Large intestine (tissue), 3 donors: ENCODE measurements around the gene GLCCI1. TPM values are rescaled to one million over a fixed set of nuclear protein-coding genes. Genes with fewer than 3 reads are reported as not detected.

Experiments
- DNase-seq, 2 donors: peaks; one replicate each; pipeline versions ENCODE4 v3.0.0 to v3.0.0-alpha.2; 2013
- H3K27ac ChIP-seq: one replicate; pipeline ENCODE4 v1.5.1; 2013; ENCODE audit warnings: low read length
- H3K27me3 ChIP-seq: 2 replicates; pipeline ENCODE4 v1.6.1; 2013; ENCODE audit warnings: low read length; ENCODE audit not compliant: control insufficient read depth, insufficient read depth
- H3K36me3 ChIP-seq: 2 replicates; pipeline ENCODE4 v1.6.1; 2013; ENCODE audit warnings: low read length; ENCODE audit not compliant: control insufficient read depth, insufficient read depth
- H3K4me1 ChIP-seq: one replicate; pipeline ENCODE4 v1.6.1; 2013; ENCODE audit warnings: low read length; ENCODE audit not compliant: control insufficient read depth, insufficient read depth
- H3K4me3 ChIP-seq: one replicate; pipeline ENCODE4 v1.5.1; 2013; ENCODE audit warnings: low read length
- H3K9me3 ChIP-seq: one replicate; pipeline ENCODE4 v1.6.1; 2013; ENCODE audit warnings: mild to moderate bottlenecking, low read depth, low read length, moderate library complexity; ENCODE audit not compliant: control insufficient read depth
- WGBS: methylation state at CpG from one replicate; pipeline ENCODE4 v1.1.5; 2013; ENCODE audit warnings: low lambda C conversion rate; ENCODE audit not compliant: insufficient coverage; 5-methylcytosine and 5-hydroxymethylcytosine counted together
- polyA plus RNA-seq: library from polyadenylated mRNA; unstranded; fragments of 120-200 nt; gene quantifications from one replicate; pipeline ENCODE4 v1.2.1, GENCODE V29; 2013

Gene GLCCI1
- polyA plus RNA-seq, 1 donor = 13.8 TPM

- no peaks in the 10 kb centered on the region for H3K9me3 ChIP-seq
- no peaks in the 10 kb centered on the region for H3K27me3 ChIP-seq
- H3K27ac ChIP-seq = no peak overlapping the region
- no peak for DNase-seq
- no peaks in the 10 kb centered on the region for H3K4me1 ChIP-seq
- H3K4me3 ChIP-seq = no peak overlapping the region
- no CpG with 5 or more reads among the region's 3 CpGs for WGBS
- H3K36me3 ChIP-seq = peaks cover 6% of the 10 kb centered on the region
Observed at GRCh38 chr7:8113184-8113583, 144.6 kb downstream of the GLCCI1 start.

DNA sequence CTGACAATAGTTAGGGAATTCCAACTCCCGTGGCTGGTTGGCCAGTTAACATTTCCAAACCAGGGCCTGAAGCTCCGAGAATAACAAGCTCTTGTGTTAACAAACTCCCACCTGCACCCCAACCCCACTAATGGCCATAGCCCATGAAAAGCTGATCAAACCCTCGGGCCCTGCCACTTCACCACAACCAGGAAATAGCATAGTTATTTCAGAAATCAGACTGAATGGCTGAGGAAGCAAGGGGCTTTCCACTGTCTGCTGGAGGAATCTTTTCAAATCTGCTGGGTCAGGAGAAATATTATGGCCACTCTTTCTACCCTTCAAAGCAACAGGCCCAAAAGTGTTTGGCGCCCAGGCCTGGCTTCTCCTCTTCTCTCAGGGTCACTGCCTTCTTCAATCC, 145.6 kb downstream of the GLCCI1 start:
- no peak for DNase-seq
- no peaks in the 10 kb centered on the region for H3K4me1 ChIP-seq
- peaks cover 13% of the 10 kb centered on the region for H3K36me3 ChIP-seq
- H3K27ac ChIP-seq = no peak overlapping the region
- no peaks in the 10 kb centered on the region for H3K27me3 ChIP-seq
- H3K4me3 ChIP-seq = no peak overlapping the region
- no CpG with 5 or more reads among the region's 4 CpGs for WGBS
- H3K9me3 ChIP-seq = no peaks in the 10 kb centered on the region

GRCh38 chr7:8115547-8116402, 147.2 kb downstream of the GLCCI1 start:
- Histone ChIP-seq H3K9me3 (no peaks in the 10 kb centered on the region), H3K36me3 (peaks cover 18% of the 10 kb centered on the region), H3K27me3 (no peaks in the 10 kb centered on the region), H3K4me1 (no peaks in the 10 kb centered on the region), H3K27ac (no peak overlapping the region), H3K4me3 (no peak overlapping the region)
- no peak for DNase-seq
- WGBS = no CpG with 5 or more reads among the region's 3 CpGs

GRCh38 chr7:8117195-8117594, 148.6 kb downstream of the GLCCI1 start:
- Histone ChIP-seq H3K36me3 (peaks cover 28% of the 10 kb centered on the region), H3K9me3 (no peaks in the 10 kb centered on the region), H3K4me3 (no peak overlapping the region), H3K27ac (no peak overlapping the region), H3K4me1 (no peaks in the 10 kb centered on the region), H3K27me3 (no peaks in the 10 kb centered on the region)
- WGBS = no CpG with 5 or more reads among the region's 2 CpGs
- DNase-seq = no peak

GRCh38 chr7:8119262-8119661, 150.7 kb downstream of the GLCCI1 start:
- H3K27me3 ChIP-seq = no peaks in the 10 kb centered on the region
- H3K9me3 ChIP-seq = no peaks in the 10 kb centered on the region
- no peak overlapping the region for H3K27ac ChIP-seq
- H3K4me3 ChIP-seq = no peak overlapping the region
- H3K36me3 ChIP-seq = peaks cover 26% of the 10 kb centered on the region
- no peaks in the 10 kb centered on the region for H3K4me1 ChIP-seq
- WGBS = no CpG with 5 or more reads among the region's 8 CpGs
- DNase-seq = no peak

- peaks cover 30% of the 10 kb centered on the region for H3K36me3 ChIP-seq
- H3K4me1 ChIP-seq = no peaks in the 10 kb centered on the region
- no CpG with 5 or more reads among the region's 12 CpGs for WGBS
- no peaks in the 10 kb centered on the region for H3K27me3 ChIP-seq
- DNase-seq = no peak
- no peak overlapping the region for H3K4me3 ChIP-seq
- no peaks in the 10 kb centered on the region for H3K9me3 ChIP-seq
- H3K27ac ChIP-seq = no peak overlapping the region
Observed at GRCh38 chr7:8120390-8121058, 151.9 kb downstream of the GLCCI1 start.

DNA sequence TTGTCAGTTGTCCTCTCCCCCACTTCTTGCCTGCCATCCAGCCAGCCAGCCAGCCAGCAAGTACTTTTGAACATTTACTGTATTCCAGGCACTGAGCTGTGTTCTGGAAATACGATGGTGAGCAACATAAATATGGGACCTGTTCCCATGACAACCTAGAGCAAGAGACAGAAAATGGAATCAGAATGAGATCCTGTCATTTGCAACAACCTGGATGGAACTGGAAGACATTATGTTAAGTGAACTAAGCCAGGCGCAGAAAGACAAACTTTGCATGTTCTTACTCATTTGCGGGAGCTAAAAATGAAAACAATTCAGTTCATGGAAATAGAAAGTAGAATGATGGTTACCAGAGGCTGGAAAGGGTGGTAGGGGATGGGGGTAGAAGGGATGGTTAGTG, 152.6 kb downstream of the GLCCI1 start:
- Histone ChIP-seq H3K27ac (no peak overlapping the region), H3K27me3 (no peaks in the 10 kb centered on the region), H3K9me3 (no peaks in the 10 kb centered on the region), H3K36me3 (peaks cover 36% of the 10 kb centered on the region), H3K4me1 (no peaks in the 10 kb centered on the region), H3K4me3 (no peak overlapping the region)
- 100% methylated on average over 2 of the region's 3 CpGs for WGBS
- DNase-seq = no peak

GRCh38 chr7:8125680-8126444, 157.3 kb downstream of the GLCCI1 start:
- Histone ChIP-seq H3K4me3 (no peak overlapping the region), H3K4me1 (no peaks in the 10 kb centered on the region), H3K27ac (no peak overlapping the region), H3K27me3 (no peaks in the 10 kb centered on the region), H3K36me3 (peaks cover 25% of the 10 kb centered on the region), H3K9me3 (no peaks in the 10 kb centered on the region)
- peak in 1 of 2 donors; percentile 17 for DNase-seq
- WGBS = no CpG with 5 or more reads among the region's 8 CpGs

DNA sequence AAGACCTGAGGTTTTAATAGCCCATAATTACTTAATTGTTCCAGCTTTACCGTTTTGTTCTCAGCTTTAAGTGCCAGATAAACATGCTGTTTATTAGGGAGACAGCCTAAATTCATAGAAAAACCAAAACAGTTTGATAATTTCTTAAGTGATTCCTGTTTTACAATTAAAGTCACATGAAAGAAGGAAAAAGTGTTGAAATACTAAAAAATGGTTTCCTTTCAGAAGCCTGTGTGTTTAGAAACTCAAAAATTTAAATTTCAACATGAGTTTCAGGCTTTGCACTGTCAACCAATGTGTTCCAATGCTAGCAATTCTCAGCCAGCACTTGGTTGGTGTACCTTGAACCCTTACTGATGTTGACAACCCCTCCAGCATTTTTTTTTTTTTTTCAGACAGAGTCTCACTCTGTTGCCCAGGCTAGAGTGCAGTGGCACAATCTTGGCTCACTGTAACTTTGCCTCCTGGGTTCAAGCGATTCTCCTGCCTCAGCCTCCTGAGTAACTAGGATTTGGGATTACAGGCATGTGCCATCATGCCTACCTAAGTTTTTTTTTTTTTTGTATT, 158.1 kb downstream of the GLCCI1 start:
- Histone ChIP-seq H3K27me3 (no peaks in the 10 kb centered on the region), H3K4me1 (no peaks in the 10 kb centered on the region), H3K36me3 (peaks cover 21% of the 10 kb centered on the region), H3K9me3 (no peaks in the 10 kb centered on the region), H3K4me3 (no peak overlapping the region), H3K27ac (no peak overlapping the region)
- no CpG with 5 or more reads among the region's 2 CpGs for WGBS
- DNase-seq = peak; percentile 23 to 49
